ENCODE results near the gene C6orf118. TPM values are rescaled to one million over a fixed set of nuclear protein-coding genes. Genes with fewer than 3 reads are reported as not detected.

C6orf118 gene
- total and polyA plus RNA-seq, 2 of the 8 experiments (the other 6 are each of a cell fraction or from before 2014, with no cell fraction given) = 0.35 to 0.58 TPM

DNA sequence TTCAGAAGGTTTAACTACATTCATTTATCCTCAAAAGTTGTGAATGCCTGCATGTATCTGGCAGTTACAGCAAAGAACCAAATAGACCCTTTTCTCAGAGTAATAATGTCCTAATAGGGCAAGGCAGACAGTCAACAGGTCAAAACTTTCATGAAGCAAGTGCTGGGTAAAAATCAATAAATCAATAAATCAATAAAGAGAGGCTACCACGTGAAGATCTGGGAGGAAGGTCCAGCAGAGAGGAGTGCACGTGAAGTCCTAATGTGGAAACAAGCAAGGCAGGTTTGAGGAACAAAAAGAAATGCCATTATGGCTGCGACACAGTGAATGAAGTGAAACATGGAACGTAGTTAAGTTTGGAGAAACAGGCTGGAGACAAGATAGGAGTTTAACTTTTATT, 36.3 kb upstream of the C6orf118 start:
- H3K9me3 ChIP-seq (ENCODE audit: insufficient read depth in 2 of 2, low read depth in 1 of 2, low read length in 1 of 2) = peaks cover 8% of the 10 kb centered on the region in 2 experiments; a peak in 3 of 4 replicates
- no peak overlapping the region for H2BK5ac ChIP-seq (ENCODE audit: low read depth, low read length)
- H4K5ac ChIP-seq (ENCODE audit: insufficient read length, low read depth, low read length) = no peak overlapping the region
- H3K4me3 ChIP-seq (ENCODE audit: extremely low read depth in 1 of 4, insufficient read depth in 2 of 4, low read depth in 3 of 4, low read length in 4 of 4) = no peak overlapping the region
- H3K79me2 ChIP-seq (ENCODE audit: control insufficient read depth in 1 of 2, insufficient read depth in 2 of 2, low read length in 2 of 2) = no peaks in the 10 kb centered on the region
- peaks cover 0 to 3% (median 0%) of the 10 kb centered on the region in 4 experiments; a peak in 2 of 8 replicates for H3K36me3 ChIP-seq (ENCODE audit: control insufficient read depth in 2 of 4, insufficient read depth in 4 of 4, low read length in 3 of 4)
- no peak overlapping the region for H3K4ac ChIP-seq (replicated peaks; ENCODE audit: insufficient read length, low read depth, low read length)
- no peak for DNase-seq (ENCODE audit: low read depth in 1 of 2, low spot score in 2 of 2)
- no peak overlapping the region for H3K23ac ChIP-seq (ENCODE audit: insufficient read length)
- H3K79me1 ChIP-seq (ENCODE audit: low read depth, low read length) = no peaks in the 10 kb centered on the region
- H3K4me1 ChIP-seq (replicated peaks in 1 of 4; ENCODE audit: control insufficient read depth in 3 of 4, insufficient read depth in 4 of 4, low read length in 3 of 4) = no peaks in the 10 kb centered on the region
- no peak overlapping the region for H4K8ac ChIP-seq (ENCODE audit: extremely low read depth, insufficient read depth, low read length)
- 90% methylated on average over 4 of the region's 4 CpGs; no CpG with 5 or more reads in 1 of the 2 experiments for WGBS, 2 experiments (ENCODE audit: extremely low coverage in 1 of 2, insufficient coverage in 1 of 2, insufficient read length in 1 of 2, insufficient replicate concordance in 2 of 2, low coverage in 1 of 2, low lambda C conversion rate in 2 of 2, missing lambda C conversion rate in 1 of 2)
- no peak overlapping the region for H2AFZ ChIP-seq (ENCODE audit: low read length)
- ChIA-PET CTCF (ENCODE audit: partially characterized antibody) (no interaction called here), POLR2A (ENCODE audit: partially characterized antibody) (no interaction called here)
- no peak overlapping the region for H2BK20ac ChIP-seq (ENCODE audit: low read length)
- H3K56ac ChIP-seq (replicated peaks; ENCODE audit: insufficient read length, low read depth, low read length) = no peak overlapping the region
- no peak overlapping the region for H3K9ac ChIP-seq (replicated peaks in 1 of 4; ENCODE audit: extremely low read depth in 1 of 4, low read depth in 3 of 4, low read length in 3 of 4)
- no peaks in the 10 kb centered on the region for H3K27me3 ChIP-seq (replicated peaks in 1 of 4; ENCODE audit: control insufficient read depth in 3 of 4, extremely low read depth in 1 of 4, insufficient read depth in 3 of 4, low read length in 3 of 4)
- H2BK120ac ChIP-seq (replicated peaks; ENCODE audit: low read depth, low read length) = no peak overlapping the region
- FAIRE-seq = no peak
- H2BK12ac ChIP-seq (ENCODE audit: low read depth, low read length) = no peak overlapping the region
- H2AK5ac ChIP-seq (ENCODE audit: low read depth, low read length) = no peak overlapping the region
- H2BK15ac ChIP-seq (ENCODE audit: low read length) = no peak overlapping the region
- no peak overlapping the region for H3K4me2 ChIP-seq (ENCODE audit: insufficient read depth in 1 of 2, low read depth in 2 of 2, low read length in 2 of 2)
- no peaks in the 10 kb centered on the region for H3K23me2 ChIP-seq (ENCODE audit: low read depth, low read length)
- no peak overlapping the region for H4K91ac ChIP-seq (replicated peaks; ENCODE audit: insufficient read length, low read length)
- no peak overlapping the region for H3K18ac ChIP-seq (ENCODE audit: extremely low read depth, low read length)
- H3K27ac ChIP-seq (ENCODE audit: low read depth, low read length) = no peak overlapping the region
- H4K20me1 ChIP-seq (replicated peaks in 1 of 2; ENCODE audit: control insufficient read depth in 1 of 2, insufficient read depth in 2 of 2, low read length in 2 of 2) = no peaks in the 10 kb centered on the region
- no peak overlapping the region for H3K14ac ChIP-seq (ENCODE audit: insufficient read length)
- TF ChIP-seq RAD21 (IDR thresholded peaks at IDR 0.05 in 1 of 2, conservative IDR thresholded peaks at IDR 0.05 in 1 of 2; ENCODE audit: low read depth in 2 of 2, low read length in 2 of 2) (no peak), POLR2AphosphoS5 (IDR thresholded peaks at IDR 0.05; ENCODE audit: low read depth, low read length) (no peak), NANOG (IDR thresholded peaks at IDR 0.05; ENCODE audit: insufficient read depth, low read depth, low read length, poor library complexity, severe bottlenecking) (no peak), JUND (IDR thresholded peaks at IDR 0.05; ENCODE audit: low read length) (no peak), ZNF274 (IDR thresholded peaks at IDR 0.05; ENCODE audit: borderline replicate concordance, extremely low read depth, low read length) (no peak), SUZ12 (IDR thresholded peaks at IDR 0.05; ENCODE audit: low read length) (no peak), TBP (IDR thresholded peaks at IDR 0.05; ENCODE audit: low read depth, low read length) (no peak), BRCA1 (IDR thresholded peaks at IDR 0.05; ENCODE audit: low read depth, low read length) (no peak), CBX5 (IDR thresholded peaks at IDR 0.05; ENCODE audit: low read depth, low read length) (no peak), KDM1A (IDR thresholded peaks at IDR 0.05; ENCODE audit: borderline replicate concordance, low read length) (no peak), RXRA (IDR thresholded peaks at IDR 0.05; ENCODE audit: insufficient read depth, low read depth, low read length) (no peak)
- TF ChIP-seq, protein P1, sequence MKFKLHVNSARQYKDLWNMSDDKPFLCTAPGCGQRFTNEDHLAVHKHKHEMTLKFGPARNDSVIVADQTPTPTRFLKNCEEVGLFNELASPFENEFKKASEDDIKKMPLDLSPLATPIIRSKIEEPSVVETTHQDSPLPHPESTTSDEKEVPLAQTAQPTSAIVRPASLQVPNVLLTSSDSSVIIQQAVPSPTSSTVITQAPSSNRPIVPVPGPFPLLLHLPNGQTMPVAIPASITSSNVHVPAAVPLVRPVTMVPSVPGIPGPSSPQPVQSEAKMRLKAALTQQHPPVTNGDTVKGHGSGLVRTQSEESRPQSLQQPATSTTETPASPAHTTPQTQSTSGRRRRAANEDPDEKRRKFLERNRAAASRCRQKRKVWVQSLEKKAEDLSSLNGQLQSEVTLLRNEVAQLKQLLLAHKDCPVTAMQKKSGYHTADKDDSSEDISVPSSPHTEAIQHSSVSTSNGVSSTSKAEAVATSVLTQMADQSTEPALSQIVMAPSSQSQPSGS (IDR thresholded peaks at IDR 0.05; ENCODE audit: low read length) = no peak
- TF ChIP-seq, protein P2, sequence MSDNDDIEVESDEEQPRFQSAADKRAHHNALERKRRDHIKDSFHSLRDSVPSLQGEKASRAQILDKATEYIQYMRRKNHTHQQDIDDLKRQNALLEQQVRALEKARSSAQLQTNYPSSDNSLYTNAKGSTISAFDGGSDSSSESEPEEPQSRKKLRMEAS (IDR thresholded peaks at IDR 0.05) = no peak
